ENCODE data around the gene ST6GALNAC1. TPM values are rescaled to one million over a fixed set of nuclear protein-coding genes. Genes with fewer than 3 reads are reported as not detected.

Gene ST6GALNAC1
- total and polyA plus RNA-seq, 2 of the 8 experiments (the other 6 are each of a cell fraction or from before 2014, with no cell fraction given) = not detected

DNA sequence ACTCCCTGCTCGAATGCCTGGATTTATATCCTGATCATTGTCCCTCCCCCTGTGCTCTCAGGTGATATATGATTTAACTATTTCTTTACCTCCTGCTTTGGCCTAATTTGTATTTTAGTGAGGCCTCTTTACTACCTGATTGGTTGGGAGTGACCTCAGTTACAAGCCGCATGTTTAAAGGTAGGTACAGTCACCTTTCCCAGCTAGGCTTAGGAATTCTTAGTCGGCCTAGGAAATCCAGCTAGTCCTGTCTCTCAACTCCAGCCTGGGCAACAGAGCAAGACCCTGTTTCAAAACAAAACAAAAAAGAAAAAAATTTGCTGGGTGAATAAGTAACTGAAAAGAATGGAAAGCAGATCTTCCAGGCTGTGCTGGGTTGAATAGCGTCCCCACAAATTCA is 31.1 kb downstream of the ST6GALNAC1 start:
- Histone ChIP-seq H4K20me1 (replicated peaks in 1 of 2; ENCODE audit: control insufficient read depth in 1 of 2, insufficient read depth in 2 of 2, low read length in 2 of 2) (no peaks in the 10 kb centered on the region), H2AK5ac (ENCODE audit: low read depth, low read length) (no peak overlapping the region), H3K4me3 (ENCODE audit: extremely low read depth in 1 of 4, insufficient read depth in 2 of 4, low read depth in 3 of 4, low read length in 4 of 4) (no peak overlapping the region), H2BK15ac (ENCODE audit: low read length) (no peak overlapping the region), H2BK20ac (ENCODE audit: low read length) (no peak overlapping the region), H3K36me3 (ENCODE audit: control insufficient read depth in 2 of 4, insufficient read depth in 4 of 4, low read length in 3 of 4) (no peaks in the 10 kb centered on the region; a peak in 1 of 8 replicates), H3K4ac (replicated peaks; ENCODE audit: insufficient read length, low read depth, low read length) (no peak overlapping the region), H2AFZ (ENCODE audit: low read length) (peak overlapping the region; percentile 55; the same call in 1 of the 2 replicates), H4K8ac (ENCODE audit: extremely low read depth, insufficient read depth, low read length) (no peak overlapping the region), H3K4me1 (replicated peaks in 1 of 4; ENCODE audit: control insufficient read depth in 3 of 4, insufficient read depth in 4 of 4, low read length in 3 of 4) (peaks cover 0 to 4% (median 1%) of the 10 kb centered on the region in 4 experiments; a peak in 3 of 7 replicates), H3K9me3 (ENCODE audit: insufficient read depth in 2 of 2, low read depth in 1 of 2, low read length in 1 of 2) (peaks cover 11 to 17% of the 10 kb centered on the region in 2 experiments), H3K56ac (replicated peaks; ENCODE audit: insufficient read length, low read depth, low read length) (no peak overlapping the region), H3K27ac (ENCODE audit: low read depth, low read length) (no peak overlapping the region), H3K18ac (ENCODE audit: extremely low read depth, low read length) (peak overlapping the region; percentile 32; the same call in 1 of the 2 replicates), H3K9ac (replicated peaks in 1 of 4; ENCODE audit: extremely low read depth in 1 of 4, low read depth in 3 of 4, low read length in 3 of 4) (no peak overlapping the region), H3K14ac (ENCODE audit: insufficient read length) (no peak overlapping the region), H3K4me2 (ENCODE audit: insufficient read depth in 1 of 2, low read depth in 2 of 2, low read length in 2 of 2) (no peak overlapping the region), H2BK120ac (replicated peaks; ENCODE audit: low read depth, low read length) (peak overlapping the region; percentile 47), H4K5ac (ENCODE audit: insufficient read length, low read depth, low read length) (no peak overlapping the region), H3K27me3 (replicated peaks in 1 of 4; ENCODE audit: control insufficient read depth in 3 of 4, extremely low read depth in 1 of 4, insufficient read depth in 3 of 4, low read length in 3 of 4) (no peaks in the 10 kb centered on the region), H3K23me2 (ENCODE audit: low read depth, low read length) (no peaks in the 10 kb centered on the region), H2BK12ac (ENCODE audit: low read depth, low read length) (no peak overlapping the region; the same call in 1 of the 2 replicates), H3K79me2 (ENCODE audit: control insufficient read depth in 1 of 2, insufficient read depth in 2 of 2, low read length in 2 of 2) (no peaks in the 10 kb centered on the region), H4K91ac (replicated peaks; ENCODE audit: insufficient read length, low read length) (no peak overlapping the region), H3K79me1 (ENCODE audit: low read depth, low read length) (no peaks in the 10 kb centered on the region), H2BK5ac (ENCODE audit: low read depth, low read length) (0 out of 2 replicates have a peak overlapping the region, but pooled peaks have one; percentile 44), H3K23ac (ENCODE audit: insufficient read length) (no peak overlapping the region)
- WGBS, 2 experiments (ENCODE audit: extremely low coverage in 1 of 2, insufficient coverage in 1 of 2, insufficient read length in 1 of 2, insufficient replicate concordance in 2 of 2, low coverage in 1 of 2, low lambda C conversion rate in 2 of 2, missing lambda C conversion rate in 1 of 2) = 93% methylated on average over 4 of the region's 4 CpGs; no CpG with 5 or more reads in 1 of the 2 experiments
- no peak for DNase-seq (ENCODE audit: low read depth in 1 of 2, low spot score in 2 of 2)
- ChIA-PET POLR2A (ENCODE audit: partially characterized antibody) (interaction anchor here (1.4 kb wide), 1 partner anchor 11 kb away, joined by 5 read pairs; no protein-coding TSS in a partner anchor), CTCF (ENCODE audit: partially characterized antibody) (interaction anchor here (1.0 to 5.1 kb wide), 12 partner anchors 9 to 103 kb away, joined by 3 to 35 read pairs (median 6); partner anchors contain the start of gene PRCD)
- no peak for FAIRE-seq
- TF ChIP-seq BACH1 (IDR thresholded peaks at IDR 0.05; ENCODE audit: low read length) = no peak
- no peak for TF ChIP-seq YY1 (IDR thresholded peaks at IDR 0.05; ENCODE audit: low read depth, low read length)
- no peak for TF ChIP-seq GABPA (IDR thresholded peaks at IDR 0.05; ENCODE audit: borderline replicate concordance, insufficient read depth, low read length)
- TF ChIP-seq RBBP5 (IDR thresholded peaks at IDR 0.05; ENCODE audit: borderline replicate concordance, low read depth, low read length) = no peak
- TF ChIP-seq, protein P1, sequence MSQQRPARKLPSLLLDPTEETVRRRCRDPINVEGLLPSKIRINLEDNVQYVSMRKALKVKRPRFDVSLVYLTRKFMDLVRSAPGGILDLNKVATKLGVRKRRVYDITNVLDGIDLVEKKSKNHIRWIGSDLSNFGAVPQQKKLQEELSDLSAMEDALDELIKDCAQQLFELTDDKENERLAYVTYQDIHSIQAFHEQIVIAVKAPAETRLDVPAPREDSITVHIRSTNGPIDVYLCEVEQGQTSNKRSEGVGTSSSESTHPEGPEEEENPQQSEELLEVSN (IDR thresholded peaks at IDR 0.05) = no peak
- TF ChIP-seq CBX8 (IDR thresholded peaks at IDR 0.05; ENCODE audit: borderline replicate concordance, low read depth, low read length) = no peak
- no peak for TF ChIP-seq ASH2L (IDR thresholded peaks at IDR 0.05; ENCODE audit: low read length)
- no peak for TF ChIP-seq SP4 (IDR thresholded peaks at IDR 0.05; ENCODE audit: low read length)
- TF ChIP-seq, protein P2, sequence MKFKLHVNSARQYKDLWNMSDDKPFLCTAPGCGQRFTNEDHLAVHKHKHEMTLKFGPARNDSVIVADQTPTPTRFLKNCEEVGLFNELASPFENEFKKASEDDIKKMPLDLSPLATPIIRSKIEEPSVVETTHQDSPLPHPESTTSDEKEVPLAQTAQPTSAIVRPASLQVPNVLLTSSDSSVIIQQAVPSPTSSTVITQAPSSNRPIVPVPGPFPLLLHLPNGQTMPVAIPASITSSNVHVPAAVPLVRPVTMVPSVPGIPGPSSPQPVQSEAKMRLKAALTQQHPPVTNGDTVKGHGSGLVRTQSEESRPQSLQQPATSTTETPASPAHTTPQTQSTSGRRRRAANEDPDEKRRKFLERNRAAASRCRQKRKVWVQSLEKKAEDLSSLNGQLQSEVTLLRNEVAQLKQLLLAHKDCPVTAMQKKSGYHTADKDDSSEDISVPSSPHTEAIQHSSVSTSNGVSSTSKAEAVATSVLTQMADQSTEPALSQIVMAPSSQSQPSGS (IDR thresholded peaks at IDR 0.05; ENCODE audit: low read length) = no peak
- TF ChIP-seq EGR1 (IDR thresholded peaks at IDR 0.05; ENCODE audit: borderline replicate concordance, low read depth, low read length) = no peak
- TF ChIP-seq NANOG (IDR thresholded peaks at IDR 0.05; ENCODE audit: insufficient read depth, low read depth, low read length, poor library complexity, severe bottlenecking) = no peak
